HG03196 (cell line): Measurements from ENCODE around the gene PFN1.
"Not testable (repeated sequence)": the region's sequence is repeated elsewhere in the genome, so short reads cannot be mapped to it uniquely, and the experiment has no call there.

Source experiments
- ATAC-seq: cut with Tn5 transposase; IDR thresholded peaks from one replicate; pipeline ENCODE4 v1.9.1; 2021; ENCODE audit not compliant: unreplicated experiment

The PFN1 gene

DNA sequence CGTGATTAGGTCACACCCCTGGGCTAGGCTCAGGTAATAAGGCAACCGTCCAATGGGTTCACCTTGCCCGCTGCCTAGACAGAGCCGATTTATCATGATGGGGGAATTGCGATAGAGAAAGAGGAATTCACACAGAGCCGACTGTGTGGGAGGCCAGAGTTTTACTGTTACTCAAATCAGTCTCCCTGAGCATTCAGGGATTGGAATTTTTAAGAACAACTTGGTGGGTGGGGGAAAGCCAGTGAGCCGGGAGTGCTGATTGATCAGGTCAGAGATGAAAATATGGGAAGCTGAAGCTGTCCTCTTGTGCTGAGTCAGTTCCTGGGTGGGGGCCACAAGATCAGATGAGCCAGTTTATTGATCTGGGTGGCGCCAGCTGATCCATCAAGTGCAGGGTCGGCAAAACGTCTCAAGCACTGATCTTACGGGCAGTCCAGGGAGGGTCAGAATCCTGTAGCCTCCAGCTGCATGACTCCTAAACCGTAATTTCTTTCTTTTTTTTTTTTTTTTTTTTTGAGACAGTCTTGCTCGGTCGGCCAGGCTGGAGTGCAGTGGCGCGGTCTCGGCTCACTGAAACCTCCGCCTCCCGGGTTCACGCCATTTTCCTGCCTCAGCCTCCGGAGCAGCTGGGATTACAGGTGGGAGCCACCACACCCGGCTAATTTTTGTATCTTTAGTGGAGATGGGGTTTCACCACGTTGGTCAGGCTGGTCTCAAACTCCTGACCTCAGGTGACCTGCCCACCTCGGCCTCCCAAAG, 21.6 kb downstream of the PFN1 start:
- ATAC-seq: not testable (repeated sequence)

DNA sequence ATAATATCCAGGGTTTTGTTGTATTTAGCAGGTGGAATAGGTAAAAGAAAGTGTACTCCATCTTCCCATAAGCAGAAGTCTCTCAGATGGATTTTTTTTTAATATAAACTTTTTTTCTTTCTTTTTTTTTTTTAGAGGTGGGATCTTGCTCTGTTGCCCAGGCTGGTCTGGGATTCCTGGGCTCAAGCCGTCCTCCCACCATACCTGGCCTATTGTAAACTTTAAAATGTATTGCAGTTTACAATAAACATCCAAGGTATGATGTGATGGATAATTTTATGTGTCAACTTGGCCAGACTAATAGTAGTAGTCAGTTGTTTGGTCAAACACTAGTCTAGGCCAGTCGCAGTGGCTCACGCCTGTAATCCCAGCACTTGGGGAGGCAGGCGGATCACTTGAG, 27.0 kb downstream of the PFN1 start:
- ATAC-seq: no peak

DNA sequence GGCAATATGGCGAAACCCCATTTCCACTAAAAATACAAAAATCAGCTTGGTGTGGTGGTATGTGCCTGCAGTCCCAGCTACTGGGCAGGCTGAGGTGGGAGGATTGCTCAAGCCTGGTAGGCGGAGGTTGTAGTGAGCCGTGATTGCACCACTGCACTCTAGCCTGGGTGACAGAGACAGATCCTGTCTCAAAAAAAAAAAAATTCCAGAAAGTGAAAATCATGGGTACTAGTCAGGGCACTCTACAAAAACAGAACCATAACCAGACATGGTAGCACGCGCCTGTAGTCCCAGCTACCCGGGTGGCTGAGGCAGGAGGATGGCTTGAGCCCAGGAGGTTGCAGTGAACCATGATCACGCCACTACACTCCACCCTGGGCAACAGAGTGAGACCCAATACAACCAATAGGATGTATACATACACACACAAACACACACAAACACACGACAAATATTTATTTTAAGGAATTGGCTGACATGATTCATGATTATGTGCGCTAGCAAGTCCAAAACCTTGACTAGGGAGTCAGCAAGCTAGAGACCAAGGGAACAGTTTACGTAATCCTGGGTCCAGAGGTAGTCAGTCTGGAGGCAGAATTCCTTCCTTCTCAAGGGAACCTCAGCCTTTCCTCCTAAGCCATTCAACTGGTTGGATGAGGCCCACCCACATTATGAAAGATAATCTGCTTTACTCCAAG, 27.8 kb downstream of the PFN1 start:
- ATAC-seq: no peak

DNA sequence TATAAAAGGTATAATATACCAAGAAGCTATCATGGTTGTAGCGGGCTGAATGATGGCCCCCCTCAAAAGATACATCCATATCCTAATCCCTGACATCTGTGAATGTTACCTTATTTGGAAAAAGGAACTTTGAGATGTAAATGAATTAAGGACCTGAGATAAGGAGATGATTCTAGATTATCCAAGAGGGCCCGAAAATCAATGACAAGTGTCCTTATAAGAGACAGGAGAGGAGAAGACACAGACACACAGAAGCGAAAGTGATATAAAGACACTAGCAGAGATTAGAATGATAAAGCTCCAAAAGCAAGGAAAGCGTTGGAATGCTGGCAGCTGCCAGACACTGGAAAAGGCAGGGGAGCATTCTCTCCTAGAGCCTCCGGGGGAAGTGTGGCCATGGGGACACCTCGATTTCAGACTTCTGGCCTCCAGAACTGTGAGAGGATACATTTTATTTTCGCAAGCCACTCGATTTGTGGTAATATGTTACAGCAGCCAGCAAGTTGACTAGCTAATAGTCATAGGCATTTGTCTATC, 28.8 kb downstream of the PFN1 start:
- no peak for ATAC-seq

DNA sequence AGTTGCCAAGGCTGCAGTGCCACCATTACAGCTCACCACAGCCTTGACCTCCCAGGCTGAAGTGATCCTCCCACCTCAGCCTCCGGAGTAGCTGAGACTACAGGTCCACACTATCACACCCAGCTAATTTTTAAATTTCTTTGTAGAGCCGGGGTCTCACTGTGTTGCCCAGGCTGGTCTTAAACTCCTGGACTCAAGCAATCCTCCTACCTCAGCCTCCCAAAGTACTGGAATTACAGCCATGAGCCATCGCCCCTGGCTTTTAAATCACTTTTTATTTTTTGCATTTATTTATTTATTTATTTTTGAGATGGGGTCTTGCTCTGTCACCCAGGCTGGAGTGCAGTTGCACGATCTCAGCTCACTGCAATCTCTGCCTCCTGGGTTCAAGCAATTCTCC, 33.8 kb downstream of the PFN1 start:
- not testable (repeated sequence) for ATAC-seq

DNA sequence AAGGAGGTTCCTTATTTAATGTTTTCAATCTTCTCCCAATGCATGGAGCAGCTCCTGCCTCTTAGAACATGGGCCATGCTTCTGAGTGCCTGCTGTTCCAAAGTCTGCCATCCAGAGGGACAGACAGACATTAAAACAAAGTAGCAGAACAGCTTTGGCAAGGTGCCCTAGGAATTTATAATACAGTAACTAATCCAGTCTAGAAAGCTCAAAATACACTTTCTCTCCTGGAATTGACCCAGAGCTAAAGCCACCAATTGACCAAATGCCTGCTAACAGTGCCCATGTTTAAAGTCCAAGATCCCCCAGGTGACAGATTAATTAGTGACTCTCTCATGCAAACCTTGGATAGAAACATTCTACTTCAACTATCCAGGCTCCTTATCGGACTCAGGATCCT, 34.3 kb downstream of the PFN1 start:
- no peak for ATAC-seq

DNA sequence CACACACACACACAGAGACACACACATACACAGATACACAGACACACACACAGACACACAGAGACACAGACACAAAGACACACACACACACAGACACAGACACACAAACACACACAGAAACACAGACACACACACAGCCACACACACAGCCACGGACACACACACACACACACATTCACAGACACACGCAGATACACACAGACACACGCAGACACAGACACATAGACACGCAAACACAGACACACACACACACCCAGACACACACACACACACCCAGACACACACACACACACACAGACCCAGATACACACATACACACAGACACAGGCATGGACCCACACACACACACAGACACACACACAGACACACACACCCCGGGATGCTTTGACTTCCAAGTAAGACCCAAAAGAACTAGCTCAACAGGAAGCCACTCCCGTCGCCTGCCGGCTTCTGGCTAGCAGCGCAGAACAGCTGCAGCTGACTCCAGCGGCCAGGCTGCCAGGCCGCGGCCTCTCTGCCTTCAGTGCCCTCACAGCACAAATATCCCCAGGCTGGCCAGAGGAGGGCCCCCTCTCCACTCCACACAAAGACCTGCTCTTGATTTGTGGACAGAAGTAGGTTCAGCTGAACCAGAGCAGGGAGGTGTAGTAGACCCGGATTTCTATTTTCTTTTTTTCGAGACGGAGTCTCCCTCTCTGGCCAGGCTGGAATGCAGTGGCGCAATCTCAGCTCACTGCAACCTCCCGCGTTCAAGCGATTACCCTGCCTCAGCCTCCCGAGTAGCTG, 39.4 kb downstream of the PFN1 start:
- ATAC-seq: no peak

DNA sequence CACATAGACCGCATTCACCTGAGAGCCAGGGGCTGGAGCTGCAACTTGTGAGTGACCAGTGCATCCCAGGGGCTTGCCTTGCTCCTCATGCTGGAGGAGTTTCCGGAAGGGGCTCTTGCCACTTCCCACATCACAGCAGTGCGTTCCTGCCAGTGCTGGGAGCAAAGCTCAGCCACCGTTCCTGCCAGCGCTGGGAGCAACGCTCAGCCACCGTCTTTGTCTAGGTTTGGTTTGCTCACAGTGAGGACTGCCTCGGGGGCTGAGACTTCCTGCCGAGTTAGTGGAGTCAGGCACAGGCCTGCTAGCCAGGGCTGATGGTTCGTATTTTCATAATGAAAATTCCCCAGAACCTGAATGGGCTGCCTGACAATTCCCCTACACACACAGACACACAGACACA, 40.0 kb downstream of the PFN1 start:
- no peak for ATAC-seq

DNA sequence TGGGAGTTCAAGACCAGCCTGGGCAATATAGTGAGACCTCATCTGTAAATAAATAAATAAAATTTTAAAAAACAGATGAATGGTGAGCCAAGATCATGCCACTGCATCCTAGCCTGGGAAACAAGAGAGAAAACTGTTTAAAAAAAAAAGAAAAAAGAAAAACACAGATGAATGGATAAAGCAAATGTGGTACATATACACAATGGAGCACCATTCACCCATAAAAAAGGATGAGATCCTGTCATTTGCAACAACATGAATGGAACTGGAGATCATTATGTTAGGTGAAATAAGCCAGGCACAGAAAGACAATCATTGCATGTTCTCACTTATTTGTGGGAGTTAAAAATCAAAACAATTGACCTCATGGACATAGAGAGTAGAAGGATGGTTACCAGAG, 41.7 kb downstream of the PFN1 start:
- ATAC-seq: not testable (repeated sequence)

DNA sequence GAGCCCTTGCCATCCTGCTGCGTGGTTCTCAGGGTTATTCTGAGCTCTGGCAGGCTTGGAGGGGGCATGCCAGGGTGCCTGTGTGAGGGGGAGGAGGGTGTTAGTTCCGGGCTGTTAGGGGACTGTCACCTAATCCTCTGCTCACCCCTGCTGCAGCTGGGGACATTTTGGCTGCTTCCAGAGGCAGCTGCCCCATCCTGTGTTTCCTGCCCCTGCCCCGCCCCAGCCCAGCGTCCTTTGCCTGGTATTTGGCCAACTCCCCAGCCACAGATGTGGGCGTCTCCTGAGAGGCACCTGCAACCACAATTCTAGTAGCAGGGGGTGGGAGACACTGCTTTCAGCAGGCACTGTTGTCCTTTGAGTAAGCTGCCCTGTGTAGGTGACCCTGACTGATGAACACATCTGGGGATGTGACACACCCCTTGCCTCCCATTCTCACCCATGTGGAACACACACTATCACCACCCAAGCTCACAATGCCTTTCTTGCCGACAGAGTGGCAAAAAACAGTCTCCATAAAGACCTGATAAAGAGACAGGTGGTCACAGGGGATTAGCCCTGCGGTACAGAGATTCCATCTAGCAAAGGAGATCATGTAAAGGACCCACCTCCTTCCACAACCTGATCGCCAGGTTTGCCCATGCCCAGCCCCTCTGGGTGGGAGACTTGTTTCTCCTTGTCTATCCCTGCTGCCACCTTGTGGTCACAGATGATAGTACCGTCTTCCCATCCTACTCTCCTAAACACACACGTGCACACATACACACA, 45.1 kb downstream of the PFN1 start, which contains the start of gene CHRNE:
CHRNE (minus strand) TSS at position 48 of the 768 bp plus-strand sequence; CDS start at position 13, 35 bp downstream.
- ATAC-seq: no peak

DNA sequence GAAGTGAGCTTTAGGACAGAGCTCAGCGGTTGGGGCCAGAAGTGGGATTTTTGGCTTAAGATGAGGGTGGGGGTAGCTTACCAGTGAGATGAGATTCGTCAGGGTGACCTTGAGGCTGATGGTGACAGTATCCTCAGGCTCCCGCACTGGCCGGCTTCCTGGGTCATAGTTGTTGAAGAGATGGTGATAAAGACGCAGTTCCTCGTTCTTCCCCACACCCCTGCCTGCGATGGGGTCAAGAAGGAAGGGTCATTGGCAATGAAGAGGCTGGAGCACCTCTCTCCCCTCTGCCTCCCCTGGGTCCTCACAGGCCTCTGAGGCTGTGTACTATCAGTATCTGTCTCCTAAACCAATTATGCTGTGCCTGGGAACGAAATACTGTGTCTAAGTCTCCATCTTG, 45.8 kb downstream of the PFN1 start:
- no peak for ATAC-seq

DNA sequence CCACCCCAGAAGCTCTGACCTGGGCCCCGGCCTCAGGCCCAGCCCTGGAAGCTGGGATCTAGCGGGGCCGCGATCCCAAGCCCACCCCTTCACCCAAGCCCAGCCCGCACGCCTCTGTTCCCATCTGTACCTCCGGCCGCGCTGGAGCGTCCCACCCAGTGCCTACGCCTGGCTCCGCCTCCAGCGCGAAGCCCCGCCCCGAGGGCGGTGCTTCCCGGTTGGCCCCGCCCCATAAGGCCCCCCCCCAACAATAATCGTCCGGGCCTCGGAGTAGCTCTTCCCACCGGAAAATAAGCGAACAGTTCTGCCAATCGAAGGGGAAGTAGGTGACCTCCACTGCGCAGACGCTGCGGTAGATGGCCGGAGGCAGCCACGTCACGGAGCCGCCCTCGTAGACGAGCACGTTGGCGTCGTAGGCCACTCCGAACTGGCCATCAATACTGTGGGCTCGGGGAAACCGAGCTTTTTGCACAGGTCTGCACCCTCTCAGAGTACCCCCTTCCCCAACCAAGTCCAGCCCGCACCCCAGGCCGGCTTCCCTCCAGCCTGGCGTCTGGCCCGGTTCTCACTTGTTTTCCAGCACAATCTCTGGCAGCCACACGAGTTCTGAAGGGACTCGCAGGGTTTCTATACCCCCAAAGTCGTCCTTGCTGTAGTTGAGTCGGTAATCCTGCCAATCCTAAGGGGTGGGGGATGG, 46.5 kb downstream of the PFN1 start:
- ATAC-seq: no peak

DNA sequence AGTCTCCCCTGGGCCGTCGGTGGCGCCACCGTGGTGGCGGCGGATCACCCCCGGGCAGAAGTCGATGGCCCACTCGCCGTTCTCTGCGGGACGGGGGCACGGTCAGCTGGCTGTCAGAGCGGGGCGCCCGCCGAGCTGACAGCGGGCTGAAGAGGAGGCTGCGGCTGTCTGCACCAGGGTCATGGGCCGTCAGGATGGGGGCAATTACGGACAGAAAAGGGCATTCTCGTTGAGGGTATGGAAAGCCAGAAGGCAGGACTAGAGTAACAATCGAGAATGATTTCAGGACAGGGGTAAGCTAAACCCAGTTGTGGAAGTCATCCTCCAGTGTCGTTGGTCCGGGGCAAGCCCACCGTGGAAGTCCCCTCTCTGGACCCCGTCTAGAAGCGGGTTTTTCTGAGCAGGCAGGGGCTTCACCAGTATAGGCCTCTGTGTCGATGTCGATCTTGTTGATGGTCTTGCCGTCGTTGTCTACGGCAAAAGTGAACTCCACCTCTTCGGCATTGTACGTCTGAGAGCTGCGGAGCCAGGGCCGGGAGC, 47.2 kb downstream of the PFN1 start:
- no peak for ATAC-seq

DNA sequence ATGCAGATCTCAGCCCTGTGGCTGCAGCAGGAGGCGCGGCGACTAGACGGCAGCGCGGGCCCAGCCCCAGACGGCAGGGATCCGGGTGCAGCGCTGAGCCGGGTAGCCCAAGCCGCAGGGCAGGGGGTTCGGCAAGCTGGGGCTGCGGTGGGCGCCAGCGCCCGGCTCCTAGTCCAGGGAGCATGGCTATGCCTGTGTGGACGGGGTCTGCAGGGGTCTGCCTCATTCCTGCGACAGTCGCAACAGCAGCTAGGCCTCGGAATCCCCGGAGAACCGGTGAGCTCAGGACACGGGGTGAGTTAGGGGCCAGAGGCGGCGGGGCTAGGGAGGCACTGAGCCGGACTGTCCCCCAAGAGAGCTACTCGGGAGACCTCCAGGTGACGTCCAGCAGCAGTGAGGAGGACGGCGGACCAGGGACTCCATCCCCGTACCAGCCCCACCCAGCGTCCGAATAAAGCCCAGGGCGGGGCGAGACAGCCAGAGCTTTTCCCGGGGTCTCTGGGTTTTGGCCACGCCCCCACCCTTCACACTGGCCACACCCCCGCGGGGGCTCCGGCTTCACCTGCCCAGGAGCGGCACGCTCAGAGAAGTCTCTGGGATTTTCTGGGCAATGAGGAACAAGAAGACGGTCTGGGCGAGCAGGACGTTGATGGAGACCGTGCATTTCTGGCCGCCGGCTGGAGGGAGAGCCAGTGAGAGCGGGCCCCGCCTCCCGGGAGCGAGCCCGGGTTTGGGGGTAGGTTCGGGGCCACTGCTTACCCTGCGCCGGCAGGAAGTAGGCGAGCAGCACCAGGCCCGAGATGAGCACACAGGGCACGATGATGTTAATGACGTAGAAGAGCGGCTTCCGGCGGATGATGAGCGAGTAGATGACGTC, 47.9 kb downstream of the PFN1 start:
- ATAC-seq: no peak

DNA sequence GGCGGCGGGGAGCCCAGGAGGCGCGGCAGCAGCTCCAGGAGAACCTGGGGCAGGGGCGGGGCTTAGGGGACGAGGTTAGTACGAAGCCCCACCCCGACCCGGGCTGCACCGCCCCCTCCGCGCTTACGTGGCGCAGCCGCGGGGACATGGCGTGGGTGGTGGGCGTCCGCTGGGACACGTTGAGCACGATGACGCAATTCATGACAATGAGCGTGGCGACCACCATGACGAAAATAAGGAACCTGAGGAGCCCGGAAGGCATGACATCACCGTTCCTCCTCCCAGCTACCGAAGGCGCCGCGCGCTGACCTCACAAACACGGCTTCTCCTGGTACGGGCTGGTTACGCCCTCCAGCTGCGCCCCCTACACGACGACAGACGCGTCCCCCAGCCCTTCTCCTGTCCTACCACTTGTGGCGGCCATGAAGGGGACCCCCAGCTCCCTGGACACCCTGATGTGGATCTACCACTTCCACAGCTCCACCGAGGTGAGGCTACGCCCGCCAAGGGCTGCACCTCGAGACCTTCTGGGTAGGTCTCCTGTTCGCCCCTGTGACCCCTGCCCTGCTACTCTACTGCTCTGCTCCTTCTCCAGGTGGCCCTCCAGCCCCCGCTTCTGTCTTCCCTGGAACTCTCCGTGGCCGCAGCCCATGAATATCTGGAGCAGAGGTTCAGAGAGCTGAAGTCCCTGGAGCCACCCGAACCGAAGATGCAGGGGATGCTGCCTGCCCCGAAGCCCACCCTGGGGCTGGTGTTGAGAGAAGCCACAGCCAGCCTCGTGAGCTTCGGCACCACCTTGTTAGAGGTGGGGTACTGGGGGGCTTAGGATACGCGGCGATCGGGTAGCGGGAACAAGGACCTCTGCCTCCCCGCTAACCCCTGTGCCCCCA, 48.7 kb downstream of the PFN1 start, which contains the start of gene C17orf107:
C17orf107 (plus strand) TSS at position 196 of the 890 bp plus-strand sequence; CDS start at position 423, 227 bp downstream.
- no peak for ATAC-seq

DNA sequence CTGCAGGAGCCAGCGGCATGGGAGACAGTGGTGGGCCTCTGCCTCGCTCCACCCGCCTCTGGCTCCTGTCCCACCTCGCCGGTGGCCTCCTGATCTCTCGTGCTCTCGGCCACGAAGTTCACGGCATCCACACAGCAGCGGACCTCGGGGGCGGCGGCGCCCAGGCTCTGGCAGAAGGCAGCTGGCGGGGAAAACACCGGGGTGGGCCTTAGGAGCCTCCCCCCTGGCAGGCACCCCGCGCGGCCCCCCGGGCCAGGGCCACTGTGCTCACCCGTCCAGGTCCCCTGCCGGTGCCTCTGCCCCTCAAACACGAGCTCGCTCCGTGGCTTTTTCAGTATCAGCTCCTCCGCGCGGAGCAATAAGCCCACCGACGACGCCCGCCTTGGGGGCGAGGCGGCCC, 49.4 kb downstream of the PFN1 start:
- ATAC-seq: no peak

DNA sequence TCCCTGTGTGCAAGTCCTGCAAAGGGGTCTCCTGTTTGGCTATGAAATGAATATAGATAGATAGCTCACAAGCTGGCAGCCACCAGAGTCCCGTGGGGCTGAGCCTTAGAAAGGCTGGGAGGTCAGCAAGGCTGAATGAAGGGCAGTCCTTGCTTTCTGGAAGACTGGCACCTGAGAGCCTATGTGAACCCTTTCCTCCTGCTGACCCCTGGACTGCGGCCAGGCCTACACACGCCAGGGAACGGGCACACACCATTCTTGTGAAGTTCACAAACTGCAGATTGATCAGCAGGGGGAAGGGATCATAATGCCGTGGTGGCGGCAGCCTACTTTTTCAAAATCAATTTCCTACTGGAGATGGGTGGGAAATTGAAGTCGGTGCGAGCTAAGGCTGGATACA, 50.0 kb downstream of the PFN1 start:
- no peak for ATAC-seq

DNA sequence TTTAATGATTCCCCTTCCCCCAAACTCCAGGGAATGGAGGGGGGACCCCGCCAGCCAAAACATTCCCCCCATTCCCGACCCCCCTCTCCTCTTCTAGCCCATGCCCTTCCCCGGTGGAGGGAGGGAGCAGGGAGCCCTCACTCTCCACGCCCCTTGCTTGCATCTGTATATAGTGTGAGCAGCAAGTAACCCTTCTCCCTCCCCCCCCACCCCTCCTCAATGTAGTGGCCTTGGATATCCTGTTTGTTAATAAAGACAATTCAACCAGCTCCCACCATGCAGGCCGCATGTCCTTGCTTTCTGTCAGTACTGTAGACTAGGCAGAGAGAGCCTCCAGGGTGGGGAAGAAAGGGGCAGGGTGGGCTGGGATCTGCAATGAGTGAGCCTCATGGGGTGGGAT, 50.5 kb downstream of the PFN1 start:
- ATAC-seq: no peak
